Tongue (tissue), 3 donors: ENCODE results near the gene C22orf42. TPM values are rescaled to one million over a fixed set of nuclear protein-coding genes. Genes with fewer than 3 reads are reported as not detected.
"Not testable (repeated sequence)": the region's sequence is repeated elsewhere in the genome, so short reads cannot be mapped to it uniquely, and the experiment has no call there.

Experiments used
- DNase-seq: peaks from one replicate; pipeline ENCODE4 v3.0.0-alpha.2; 2015
- small RNA-seq: library from RNA; depleted of rRNA; stranded (forward); fragments of <200 nt; gene quantifications from one replicate; pipeline ENCODE3, GENCODE V24; 2014; ENCODE audit warnings: low replicate concordance
- total RNA-seq: library from RNA; depleted of rRNA; stranded (reverse); fragments of >200 nt; gene quantifications from one replicate; pipeline ENCODE4 v1.2.3, GENCODE V29; 2014

The C22orf42 gene
- total RNA-seq, 1 donor from 2014 or later: not detected

- not testable (repeated sequence) for DNase-seq
These were observed 24.3 kb downstream of the C22orf42 start for GRCh38 chr22:32134796-32135195.

GRCh38 chr22:32132783-32133182 lies 26.3 kb downstream of the C22orf42 start:
- no peak for DNase-seq

- DNase-seq: no peak
These were observed 27.0 kb downstream of the C22orf42 start for GRCh38 chr22:32132126-32132525.

GRCh38 chr22:32130464-32130863 lies 28.6 kb downstream of the C22orf42 start:
- no peak for DNase-seq

GRCh38 chr22:32127904-32128303 lies 31.2 kb downstream of the C22orf42 start:
- no peak for DNase-seq

- DNase-seq: no peak
These were observed 35.4 kb downstream of the C22orf42 start for GRCh38 chr22:32123657-32124056.

- no peak for DNase-seq
These were observed 36.2 kb downstream of the C22orf42 start for GRCh38 chr22:32122899-32123298.

- no peak for DNase-seq
These were observed 38.5 kb downstream of the C22orf42 start for GRCh38 chr22:32120603-32121002.

GRCh38 chr22:32119568-32120235 lies 39.4 kb downstream of the C22orf42 start:
- DNase-seq: no peak

GRCh38 chr22:32112380-32112779 lies 46.7 kb downstream of the C22orf42 start:
- DNase-seq: no peak

GRCh38 chr22:32106930-32107329 lies 52.2 kb downstream of the C22orf42 start:
- peak; percentile 35 for DNase-seq

GRCh38 chr22:32103658-32104315 lies 55.3 kb downstream of the C22orf42 start:
- DNase-seq: peak; percentile 13

GRCh38 chr22:32100711-32101110 lies 58.4 kb downstream of the C22orf42 start:
- DNase-seq: no peak

Small RNA genes lying within 50 kb of the gene (small RNA-seq; reads per million reads assigned to genes)
- gene AP1B1P2 (not detected), gene RF02171 (not detected)

Other genes starting within 250 kb of the C22orf42 start
- 84.2 TPM for gene YWHAH, start 214.8 kb downstream of the C22orf42 start, total RNA-seq
- gene SLC5A1, start 116.0 kb downstream of the C22orf42 start, total RNA-seq: 2.4 TPM
- not detected for gene RFPL2, start 45.8 kb upstream of the C22orf42 start, total RNA-seq
- not detected for gene SLC5A4, start 96.0 kb upstream of the C22orf42 start, total RNA-seq
- not detected for gene RFPL3, start 198.6 kb upstream of the C22orf42 start, total RNA-seq